Neural progenitor cell (in vitro differentiated cells): ENCODE results near the gene BHLHE40. TPM values are rescaled to one million over a fixed set of nuclear protein-coding genes. Genes with fewer than 3 reads are reported as not detected.

Experiments used
- DNase-seq: peaks from one replicate; pipeline ENCODE4 v3.0.0-alpha.2; 2016; ENCODE audit warnings: low spot score
- H2AFZ ChIP-seq: fragments of 200-600 bp; sonication (generic); replicated peaks from 2 replicates; pipeline ENCODE4 v1.6.1; 2016; ENCODE audit warnings: antibody characterized with exemption
- H3F3A ChIP-seq: fragments of 200-600 bp; sonication (generic); 2 replicates; pipeline ENCODE4 v1.6.1; 2016; ENCODE audit warnings: antibody characterized with exemption, low read depth
- H3K27ac ChIP-seq: fragments of 200-600 bp; sonication (generic); 2 replicates; pipeline ENCODE4 v1.5.1; 2016; ENCODE audit warnings: mild to moderate bottlenecking
- H3K27me3 ChIP-seq: fragments of 200-600 bp; sonication (generic); 2 replicates; pipeline ENCODE4 v1.6.1; 2016; ENCODE audit warnings: mild to moderate bottlenecking, moderate library complexity
- H3K36me3 ChIP-seq: fragments of 200-600 bp; sonication (generic); 2 replicates; pipeline ENCODE4 v1.5.1; 2016
- H3K4me1 ChIP-seq: fragments of 200-600 bp; sonication (generic); 2 replicates; pipeline ENCODE4 v1.6.1; 2016; ENCODE audit warnings: mixed run types
- H3K4me2 ChIP-seq: fragments of 200-600 bp; sonication (generic); 2 replicates; pipeline ENCODE4 v1.6.1; 2016
- H3K4me3 ChIP-seq: fragments of 200-600 bp; sonication (generic); 2 replicates; pipeline ENCODE4 v1.5.1; 2016
- H3K79me2 ChIP-seq: fragments of 200-600 bp; sonication (generic); 2 replicates; pipeline ENCODE4 v1.6.1; 2016; ENCODE audit warnings: low read depth
- H3K9ac ChIP-seq: fragments of 200-600 bp; sonication (generic); 2 replicates; pipeline ENCODE4 v1.6.1; 2016
- H3K9me3 ChIP-seq: fragments of 200-600 bp; sonication (generic); 2 replicates; pipeline ENCODE4 v1.5.1; 2016; ENCODE audit warnings: low read depth
- H4K20me1 ChIP-seq: fragments of 200-600 bp; sonication (generic); 2 replicates; pipeline ENCODE4 v1.6.1; 2016; ENCODE audit warnings: low read depth
- H3K27ac Mint-ChIP-seq: 3 replicates; pipeline ENCODE4 v1.8.0; 2021; ENCODE audit warnings: mixed read lengths
- H3K27me3 Mint-ChIP-seq: 2 replicates; pipeline ENCODE4 v1.8.0; 2022; ENCODE audit warnings: low read depth, mild to moderate bottlenecking, inconsistent platforms, moderate library complexity, mixed read lengths; ENCODE audit not compliant: insufficient read depth
- H3K36me3 Mint-ChIP-seq: 3 replicates; pipeline ENCODE4 v1.8.0; 2021; ENCODE audit warnings: mixed read lengths
- H3K4me1 Mint-ChIP-seq: 3 replicates; pipeline ENCODE4 v1.8.0; 2021; ENCODE audit warnings: mixed read lengths
- H3K4me3 Mint-ChIP-seq: 3 replicates; pipeline ENCODE4 v1.8.0; 2021; ENCODE audit warnings: mild to moderate bottlenecking, moderate library complexity, mixed read lengths
- H3K9me3 Mint-ChIP-seq: 3 replicates; pipeline ENCODE4 v1.8.0; 2020; ENCODE audit warnings: mixed read lengths
- EZH2 ChIP-seq: fragments of 200-600 bp; sonication (generic); IDR thresholded peaks from 2 replicates; pipeline ENCODE4 v1.6.1; 2017; ENCODE audit warnings: antibody characterized with exemption, mild to moderate bottlenecking, moderate library complexity
- EZH2phosphoT487 ChIP-seq: fragments of 200-600 bp; sonication (generic); IDR thresholded peaks from 2 replicates; pipeline ENCODE4 v1.6.1; 2017; ENCODE audit warnings: antibody characterized with exemption
- total RNA-seq: library from RNA; depleted of rRNA; stranded (reverse); fragments of >200 nt; gene quantifications from 2 replicates; pipeline ENCODE4 v1.2.3, GENCODE V29; 2015; ENCODE audit warnings: low replicate concordance
- TF ChIP-seq, protein P1 (sequence below): fragments of 200-600 bp; sonication (generic); IDR thresholded peaks from 2 replicates; pipeline ENCODE4 v1.5.1; 2017; ENCODE audit warnings: antibody characterized with exemption, mild to moderate bottlenecking

Gene BHLHE40
- total RNA-seq, 1 donor from 2014 or later, result 0.34 TPM

DNA sequence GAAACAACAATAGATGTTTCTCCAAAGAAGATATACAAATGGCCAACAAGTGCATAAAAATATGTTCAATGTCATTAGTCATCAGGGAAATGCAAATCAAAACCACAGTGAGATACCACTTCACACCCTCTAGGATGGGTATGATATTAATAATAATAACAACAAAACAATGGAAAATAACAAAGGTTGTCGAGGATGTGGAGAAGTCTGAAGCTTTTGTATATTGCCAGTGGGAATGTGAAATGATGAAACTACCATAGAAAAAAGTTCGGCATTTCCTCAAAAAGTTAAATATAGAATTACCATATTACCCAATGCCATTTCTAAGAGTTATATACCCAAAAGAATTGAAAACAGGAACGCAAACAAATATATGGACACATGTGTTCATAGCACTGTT is 10.8 kb downstream of the BHLHE40 start:
- peaks cover 27% of the 10 kb centered on the region for H3K27me3 ChIP-seq
- no peak overlapping the region for H3K4me2 ChIP-seq
- Mint-ChIP-seq H3K36me3 (no peaks in the 10 kb centered on the region), H3K9me3 (no peaks in the 10 kb centered on the region), H3K27me3 (peaks cover 5% of the 10 kb centered on the region), H3K4me1 (peaks cover 21% of the 10 kb centered on the region), H3K27ac (no peak overlapping the region), H3K4me3 (no peak overlapping the region)
- no peak overlapping the region for H3K27ac ChIP-seq
- no peaks in the 10 kb centered on the region for H3K36me3 ChIP-seq
- no peaks in the 10 kb centered on the region for H4K20me1 ChIP-seq
- no peak overlapping the region for H2AFZ ChIP-seq
- no peaks in the 10 kb centered on the region for H3K4me1 ChIP-seq
- H3K4me3 ChIP-seq, result no peak overlapping the region
- H3K9ac ChIP-seq, result no peak overlapping the region
- DNase-seq, result no peak
- H3K9me3 ChIP-seq, result no peaks in the 10 kb centered on the region
- H3F3A ChIP-seq, result peaks cover 20% of the 10 kb centered on the region
- no peaks in the 10 kb centered on the region for H3K79me2 ChIP-seq
- TF ChIP-seq, protein P1, sequence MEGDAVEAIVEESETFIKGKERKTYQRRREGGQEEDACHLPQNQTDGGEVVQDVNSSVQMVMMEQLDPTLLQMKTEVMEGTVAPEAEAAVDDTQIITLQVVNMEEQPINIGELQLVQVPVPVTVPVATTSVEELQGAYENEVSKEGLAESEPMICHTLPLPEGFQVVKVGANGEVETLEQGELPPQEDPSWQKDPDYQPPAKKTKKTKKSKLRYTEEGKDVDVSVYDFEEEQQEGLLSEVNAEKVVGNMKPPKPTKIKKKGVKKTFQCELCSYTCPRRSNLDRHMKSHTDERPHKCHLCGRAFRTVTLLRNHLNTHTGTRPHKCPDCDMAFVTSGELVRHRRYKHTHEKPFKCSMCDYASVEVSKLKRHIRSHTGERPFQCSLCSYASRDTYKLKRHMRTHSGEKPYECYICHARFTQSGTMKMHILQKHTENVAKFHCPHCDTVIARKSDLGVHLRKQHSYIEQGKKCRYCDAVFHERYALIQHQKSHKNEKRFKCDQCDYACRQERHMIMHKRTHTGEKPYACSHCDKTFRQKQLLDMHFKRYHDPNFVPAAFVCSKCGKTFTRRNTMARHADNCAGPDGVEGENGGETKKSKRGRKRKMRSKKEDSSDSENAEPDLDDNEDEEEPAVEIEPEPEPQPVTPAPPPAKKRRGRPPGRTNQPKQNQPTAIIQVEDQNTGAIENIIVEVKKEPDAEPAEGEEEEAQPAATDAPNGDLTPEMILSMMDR, result no peak
- TF ChIP-seq EZH2 (no peak), EZH2phosphoT487 (no peak)

GRCh38 chr3:4992118-4992517 is 12.9 kb downstream of the BHLHE40 start:
- no peaks in the 10 kb centered on the region for H3K79me2 ChIP-seq
- Mint-ChIP-seq H3K4me3 (no peak overlapping the region), H3K9me3 (no peaks in the 10 kb centered on the region), H3K36me3 (no peaks in the 10 kb centered on the region), H3K27ac (no peak overlapping the region), H3K27me3 (peaks cover 2% of the 10 kb centered on the region), H3K4me1 (peaks cover 12% of the 10 kb centered on the region)
- H3K9ac ChIP-seq, result no peak overlapping the region
- H3K9me3 ChIP-seq, result no peaks in the 10 kb centered on the region
- DNase-seq, result no peak
- H2AFZ ChIP-seq, result no peak overlapping the region
- TF ChIP-seq, protein P1, result no peak
- TF ChIP-seq EZH2phosphoT487 (no peak), EZH2 (no peak)
- H3K27me3 ChIP-seq, result peaks cover 8% of the 10 kb centered on the region
- no peak overlapping the region for H3K4me2 ChIP-seq
- H3F3A ChIP-seq, result peaks cover 7% of the 10 kb centered on the region
- H3K36me3 ChIP-seq, result no peaks in the 10 kb centered on the region
- no peak overlapping the region for H3K27ac ChIP-seq
- no peak overlapping the region for H3K4me3 ChIP-seq
- no peaks in the 10 kb centered on the region for H3K4me1 ChIP-seq
- H4K20me1 ChIP-seq, result no peaks in the 10 kb centered on the region

GRCh38 chr3:4993276-4994143 is 14.3 kb downstream of the BHLHE40 start:
- H3K36me3 Mint-ChIP-seq, result no peaks in the 10 kb centered on the region
- no peaks in the 10 kb centered on the region for H3K9me3 ChIP-seq
- H3K9ac ChIP-seq, result no peak overlapping the region
- peaks cover 9% of the 10 kb centered on the region for H3K4me1 Mint-ChIP-seq
- H4K20me1 ChIP-seq, result no peaks in the 10 kb centered on the region
- peaks cover 2% of the 10 kb centered on the region for H3K27me3 Mint-ChIP-seq
- H3K79me2 ChIP-seq, result no peaks in the 10 kb centered on the region
- H3K9me3 Mint-ChIP-seq, result no peaks in the 10 kb centered on the region
- no peaks in the 10 kb centered on the region for H3K36me3 ChIP-seq
- no peak overlapping the region for H3K4me3 Mint-ChIP-seq
- no peak for DNase-seq
- no peaks in the 10 kb centered on the region for H3K4me1 ChIP-seq
- no peaks in the 10 kb centered on the region for H3K27me3 ChIP-seq
- TF ChIP-seq EZH2 (no peak), EZH2phosphoT487 (no peak)
- TF ChIP-seq, protein P1, result no peak
- H2AFZ ChIP-seq, result no peak overlapping the region
- H3K27ac ChIP-seq, result no peak overlapping the region
- H3K27ac Mint-ChIP-seq, result no peak overlapping the region
- H3F3A ChIP-seq, result no peaks in the 10 kb centered on the region
- no peak overlapping the region for H3K4me3 ChIP-seq
- H3K4me2 ChIP-seq, result no peak overlapping the region
